C4-2B (cell line): Measurements from ENCODE around the gene METTL24.

ENCODE experiments used
- H3K27ac ChIP-seq: fragments of 450-650 bp; 2 replicates; pipeline ENCODE4 v1.5.1; 2017
- CTCF ChIP-seq: fragments of 450-650 bp; conservative IDR thresholded peaks from 2 replicates; pipeline ENCODE4 v1.5.1; 2017; ENCODE audit warnings: mild to moderate bottlenecking
- ZFX ChIP-seq: fragments of 450-650 bp; IDR thresholded peaks from 2 replicates; pipeline ENCODE4 v1.6.1; 2017

Gene METTL24

GRCh38 chr6:110201151-110201884 is 156.8 kb downstream of the METTL24 start:
- H3K27ac ChIP-seq, result no peak overlapping the region
- no peak for TF ChIP-seq CTCF
- no peak for TF ChIP-seq ZFX

- no peak overlapping the region for H3K27ac ChIP-seq
- TF ChIP-seq CTCF, result no peak
- TF ChIP-seq ZFX, result no peak
Measured at GRCh38 chr6:110198561-110198960, 159.6 kb downstream of the METTL24 start.

GRCh38 chr6:110196874-110197273 is 161.3 kb downstream of the METTL24 start:
- H3K27ac ChIP-seq, result no peak overlapping the region
- no peak for TF ChIP-seq ZFX
- no peak for TF ChIP-seq CTCF

- TF ChIP-seq ZFX (no peak), CTCF (no peak)
- no peak overlapping the region for H3K27ac ChIP-seq
Measured at GRCh38 chr6:110195639-110196038, 162.5 kb downstream of the METTL24 start.
